CD4-positive, alpha-beta T cell (primary cell): ENCODE measurements around the gene RIPK3. TPM values are rescaled to one million over a fixed set of nuclear protein-coding genes. Genes with fewer than 3 reads are reported as not detected.

ENCODE experiments used
- ATAC-seq: fragments of 200-7000 bp; cut with Tn5 transposase; one replicate; pipeline ENCODE4 v1.10.0; 2022; ENCODE audit warnings: mild to moderate bottlenecking; ENCODE audit not compliant: poor library complexity
- CTCF ChIA-PET: fragments of 350-600 bp; sonication (Branson Sonifier 250); formaldehyde crosslinking; loops from one replicate; lab custom pipeline; 2021; ENCODE audit warnings: antibody characterized with exemption, inconsistent platforms; lab: Charles Lee
- POLR2A ChIA-PET: fragments of 350-600 bp; sonication (Branson Sonifier 250); formaldehyde crosslinking; loops from one replicate; lab custom pipeline; 2021; ENCODE audit warnings: antibody characterized with exemption, inconsistent platforms; lab: Charles Lee
- DNase-seq, 14 experiments: peaks; one replicate each; pipeline ENCODE4 v3.0.0-alpha.2; 2013 to 2020; ENCODE audit warnings: mixed read lengths in 2 of 14
- H3K27ac ChIP-seq, 2 donors: one replicate each; pipeline versions ENCODE4 v1.5.1 to v1.7.0; 2013; ENCODE audit warnings: low read length in 2 of 2, low read depth in 1 of 2, mild to moderate bottlenecking in 1 of 2
- H3K27me3 ChIP-seq, 2 experiments: 1 replicate in 1 of 2; 2 replicates in 1 of 2; pipeline versions ENCODE4 v1.6.1 to v1.7.0; 2013; ENCODE audit warnings: low read length in 2 of 2, control low read depth in 1 of 2, mild to moderate bottlenecking in 1 of 2, moderate library complexity in 1 of 2; ENCODE audit not compliant: insufficient read depth in 2 of 2, control insufficient read depth in 1 of 2
- H3K36me3 ChIP-seq: one replicate; pipeline ENCODE4 v1.6.1; 2013; ENCODE audit warnings: low read length, control low read depth; ENCODE audit not compliant: insufficient read depth
- H3K4me1 ChIP-seq: one replicate; pipeline ENCODE4 v1.6.1; 2013; ENCODE audit warnings: low read length, control low read depth; ENCODE audit not compliant: insufficient read depth
- H3K4me3 ChIP-seq: one replicate; pipeline ENCODE4 v1.5.1; 2013; ENCODE audit warnings: mild to moderate bottlenecking, low read length, moderate library complexity
- H3K9me3 ChIP-seq, 2 experiments: 1 replicate in 1 of 2; 2 replicates in 1 of 2; pipeline versions ENCODE4 v1.6.1 to v1.7.0; 2013; ENCODE audit warnings: low read length in 2 of 2, mild to moderate bottlenecking in 2 of 2, control low read depth in 1 of 2, moderate library complexity in 1 of 2; ENCODE audit not compliant: control insufficient read depth in 1 of 2, insufficient read depth in 1 of 2
- H3K27ac Mint-ChIP-seq: one replicate; pipeline ENCODE4 v1.8.0; 2020; ENCODE audit warnings: mixed read lengths
- H3K27me3 Mint-ChIP-seq: one replicate; pipeline ENCODE4 v1.8.0; 2021; ENCODE audit warnings: mixed read lengths
- H3K36me3 Mint-ChIP-seq: one replicate; pipeline ENCODE4 v1.8.0; 2021; ENCODE audit warnings: low read depth, mixed read lengths
- H3K4me1 Mint-ChIP-seq: one replicate; pipeline ENCODE4 v1.8.0; 2021; ENCODE audit warnings: low read depth, mixed read lengths
- H3K4me3 Mint-ChIP-seq: one replicate; pipeline ENCODE4 v1.8.0; 2020; ENCODE audit warnings: mild to moderate bottlenecking, mixed read lengths
- H3K9me3 Mint-ChIP-seq: one replicate; pipeline ENCODE4 v1.8.0; 2020; ENCODE audit warnings: mixed read lengths
- CTCF ChIP-seq: fragments of 200-600 bp; IDR thresholded peaks from one replicate; pipeline ENCODE4 v1.8.0; 2022; ENCODE audit warnings: antibody characterized with exemption, mild to moderate bottlenecking
- intact Hi-C, 2 experiments: fragments of 100-400 bp; cut with DNase I in 1 of 2; cut with micrococcal nuclease in 1 of 2; formaldehyde crosslinking; loops; one replicate each; pipeline versions ENCODE4 v1.15.1 to v1.9.0; 2023 to 2025; cut with DNase I, micrococcal nuclease
- total RNA-seq, 174 experiments: library from RNA in 2 of 174; stranded (reverse) in 2 of 174; gene quantifications; one replicate each; pipeline ENCODE4 v1.2.3 and lab custom pipeline; 2021 to 2026

Gene RIPK3
- total RNA-seq, 2 experiments from 2014 or later, result 18.1 to 18.9 TPM

DNA sequence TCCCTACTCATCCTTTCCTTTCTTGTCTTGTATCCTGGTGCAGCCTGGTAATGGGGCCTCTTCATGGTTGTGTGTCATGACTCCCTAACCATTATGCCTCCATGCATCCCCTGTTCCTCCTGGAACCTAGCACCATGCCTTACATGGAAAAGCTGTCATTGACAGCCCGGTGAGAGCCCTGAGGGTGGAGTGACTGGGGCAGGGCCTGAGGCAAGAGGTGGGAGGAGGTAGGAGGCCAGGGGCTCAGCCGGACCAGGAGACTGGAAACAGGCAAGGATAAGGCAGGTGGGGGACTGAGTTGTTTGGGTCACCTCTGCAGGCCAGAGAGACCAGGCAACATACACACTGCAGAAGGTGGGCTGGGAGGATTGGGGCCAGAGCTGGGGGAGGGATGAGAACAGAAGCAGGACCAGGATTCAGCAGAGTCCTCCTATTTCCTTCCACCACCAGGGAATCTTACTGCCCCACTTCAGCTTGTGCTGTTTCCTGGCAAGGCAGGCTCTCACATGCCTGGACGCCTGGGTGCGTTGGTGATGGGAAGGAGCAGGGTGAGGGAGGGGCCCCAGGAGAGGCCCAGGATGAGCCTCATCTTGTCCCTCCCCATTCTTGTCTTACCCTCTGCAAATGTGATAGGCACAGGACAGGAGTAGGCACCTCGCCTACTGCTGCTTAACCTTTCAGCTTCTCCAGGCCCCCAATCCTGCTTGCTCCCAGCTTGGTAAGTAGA, 30.1 kb downstream of the RIPK3 start, which contains the start of gene LTB4R2:
Gene LTB4R2 (plus strand): TSS at position 603 of the 727 bp plus-strand sequence. CDS start 525 bp downstream, outside the sequence.
- Histone ChIP-seq H3K4me1 (peaks cover 68% of the 10 kb centered on the region), H3K9me3 (no peaks in the 10 kb centered on the region), H3K27me3 (no peaks in the 10 kb centered on the region), H3K36me3 (peaks cover 34% of the 10 kb centered on the region), H3K4me3 (peak within 1 kb of the TSS; percentile 65), H3K27ac (peak within 1 kb of the TSS; percentile 59 to 66)
- Mint-ChIP-seq H3K4me1 (peaks cover 68% of the 10 kb centered on the region), H3K4me3 (peak within 1 kb of the TSS; percentile 87), H3K9me3 (no peaks in the 10 kb centered on the region), H3K27me3 (no peaks in the 10 kb centered on the region), H3K27ac (peak within 1 kb of the TSS; percentile 76), H3K36me3 (peaks cover 41% of the 10 kb centered on the region)
- intact Hi-C loops, result loop anchor here (2.0 to 5.0 kb wide), 3 partner anchors 21 to 37 kb away; partner anchors contain the start of gene RABGGTA (in 1 of the 2)
- POLR2A ChIA-PET, result interaction anchor here (0.7 to 5.5 kb wide), 12 partner anchors 10 to 204 kb away, joined by 3 to 52 read pairs (median 12); partner anchors contain the start of genes CBLN3, CHMP4A, DCAF11 and DHRS1
- TF ChIP-seq CTCF, result no peak
- DNase-seq, result no peak
- ATAC-seq, result no peak
- CTCF ChIA-PET, result interaction anchor here (1.4 to 4.9 kb wide), 11 partner anchors 9 to 123 kb away, joined by 3 to 67 read pairs (median 8); partner anchors contain the start of genes DHRS1, KHNYN, NOP9 and RABGGTA

GRCh38 chr14:24308342-24309124, 31.3 kb downstream of the RIPK3 start:
- H3K36me3 ChIP-seq, result peaks cover 46% of the 10 kb centered on the region
- H3K27me3 ChIP-seq, result no peaks in the 10 kb centered on the region
- Mint-ChIP-seq H3K4me3 (peak overlapping the region; percentile 54), H3K9me3 (no peaks in the 10 kb centered on the region), H3K4me1 (peaks cover 56% of the 10 kb centered on the region), H3K27me3 (no peaks in the 10 kb centered on the region), H3K36me3 (peaks cover 52% of the 10 kb centered on the region), H3K27ac (peak overlapping the region; percentile 76)
- ATAC-seq (no peak), DNase-seq (no peak)
- H3K9me3 ChIP-seq, result no peaks in the 10 kb centered on the region
- TF ChIP-seq CTCF, result peak; percentile 14
- no peak overlapping the region for H3K27ac ChIP-seq
- CTCF ChIA-PET, result interaction anchor here (0.7 to 4.9 kb wide), 22 partner anchors 9 to 165 kb away, joined by 3 to 67 read pairs (median 4); partner anchors contain the start of genes CHMP4A, DHRS1, MDP1 and NOP9
- POLR2A ChIA-PET, result interaction anchor here (0.7 to 5.5 kb wide), 14 partner anchors 9 to 250 kb away, joined by 3 to 52 read pairs (median 4); partner anchors contain the start of genes CBLN3, DCAF11, DHRS1 and IPO4
- peaks cover 56% of the 10 kb centered on the region for H3K4me1 ChIP-seq
- no peak overlapping the region for H3K4me3 ChIP-seq
- intact Hi-C loops, result no loop called here
